Measurements from ENCODE around the gene TPM1.

- TF ChIP-seq CTCF (IDR thresholded peaks at IDR 0.05), result no peak
- no peak for TF ChIP-seq POLR2A (IDR thresholded peaks at IDR 0.05)
Observed at GRCh38 chr15:63075984-63076713, 33.6 kb downstream of the TPM1 start.
